DOHH2 (cell line): ENCODE results near the gene CLTC.

Experiments
- EZH2phosphoT487 ChIP-seq: fragments of 200-600 bp; sonication (generic); IDR thresholded peaks from 2 replicates; pipeline ENCODE4 v1.6.1; 2017; ENCODE audit warnings: borderline replicate concordance, mild to moderate bottlenecking, antibody characterized with exemption, low read length, moderate library complexity, mixed read lengths
- TF ChIP-seq, protein P1 (sequence below): fragments of 200-600 bp; sonication (generic); IDR thresholded peaks from one replicate; pipeline ENCODE4 v1.5.1; 2014; ENCODE audit warnings: antibody characterized with exemption, mild to moderate bottlenecking, low read depth, low read length; ENCODE audit not compliant: poor library complexity, severe bottlenecking

DNA sequence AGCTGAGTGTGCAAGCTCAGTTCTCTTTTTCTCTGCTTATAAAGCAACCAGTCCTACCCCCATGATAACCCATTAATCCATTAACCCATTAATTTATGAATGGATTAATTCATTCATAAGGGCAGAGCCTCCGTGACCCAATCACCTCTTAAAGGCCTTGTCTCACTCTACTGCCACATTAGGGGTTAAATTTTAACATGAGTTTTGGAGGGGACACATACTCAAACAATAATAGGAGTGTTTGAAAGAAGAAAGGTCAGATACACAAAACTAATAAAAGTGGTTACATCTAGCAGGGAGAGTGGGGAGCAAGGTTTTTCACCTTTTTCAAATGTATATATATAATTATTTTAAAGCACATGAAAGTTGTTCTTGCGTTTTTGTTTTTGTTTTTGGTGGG is 94.6 kb downstream of the CLTC start:
- TF ChIP-seq, protein P1, sequence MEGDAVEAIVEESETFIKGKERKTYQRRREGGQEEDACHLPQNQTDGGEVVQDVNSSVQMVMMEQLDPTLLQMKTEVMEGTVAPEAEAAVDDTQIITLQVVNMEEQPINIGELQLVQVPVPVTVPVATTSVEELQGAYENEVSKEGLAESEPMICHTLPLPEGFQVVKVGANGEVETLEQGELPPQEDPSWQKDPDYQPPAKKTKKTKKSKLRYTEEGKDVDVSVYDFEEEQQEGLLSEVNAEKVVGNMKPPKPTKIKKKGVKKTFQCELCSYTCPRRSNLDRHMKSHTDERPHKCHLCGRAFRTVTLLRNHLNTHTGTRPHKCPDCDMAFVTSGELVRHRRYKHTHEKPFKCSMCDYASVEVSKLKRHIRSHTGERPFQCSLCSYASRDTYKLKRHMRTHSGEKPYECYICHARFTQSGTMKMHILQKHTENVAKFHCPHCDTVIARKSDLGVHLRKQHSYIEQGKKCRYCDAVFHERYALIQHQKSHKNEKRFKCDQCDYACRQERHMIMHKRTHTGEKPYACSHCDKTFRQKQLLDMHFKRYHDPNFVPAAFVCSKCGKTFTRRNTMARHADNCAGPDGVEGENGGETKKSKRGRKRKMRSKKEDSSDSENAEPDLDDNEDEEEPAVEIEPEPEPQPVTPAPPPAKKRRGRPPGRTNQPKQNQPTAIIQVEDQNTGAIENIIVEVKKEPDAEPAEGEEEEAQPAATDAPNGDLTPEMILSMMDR, result no peak
- TF ChIP-seq EZH2phosphoT487, result no peak
